ENCODE measurements around the gene CCDC74A.
"Not testable (repeated sequence)": the region's sequence is repeated elsewhere in the genome, so short reads cannot be mapped to it uniquely, and the experiment has no call there.

Gene CCDC74A

GRCh38 chr2:131566371-131566770 lies 38.7 kb downstream of the CCDC74A start:
- no peak for DNase-seq

GRCh38 chr2:131567891-131568290 lies 40.2 kb downstream of the CCDC74A start:
- no peak for DNase-seq

- DNase-seq: not testable (repeated sequence)
Measured at GRCh38 chr2:131568401-131568800, 40.7 kb downstream of the CCDC74A start.

GRCh38 chr2:131572175-131572574 lies 44.5 kb downstream of the CCDC74A start:
- no peak for DNase-seq

- DNase-seq: no peak
Measured at GRCh38 chr2:131577812-131578211, 50.1 kb downstream of the CCDC74A start.

- DNase-seq: no peak
Measured at GRCh38 chr2:131580187-131580586, 52.5 kb downstream of the CCDC74A start.
